ENCODE measurements around the gene OSBP2.
"Not testable (repeated sequence)": the region's sequence is repeated elsewhere in the genome, so short reads cannot be mapped to it uniquely, and the experiment has no call there.

The OSBP2 gene

DNA sequence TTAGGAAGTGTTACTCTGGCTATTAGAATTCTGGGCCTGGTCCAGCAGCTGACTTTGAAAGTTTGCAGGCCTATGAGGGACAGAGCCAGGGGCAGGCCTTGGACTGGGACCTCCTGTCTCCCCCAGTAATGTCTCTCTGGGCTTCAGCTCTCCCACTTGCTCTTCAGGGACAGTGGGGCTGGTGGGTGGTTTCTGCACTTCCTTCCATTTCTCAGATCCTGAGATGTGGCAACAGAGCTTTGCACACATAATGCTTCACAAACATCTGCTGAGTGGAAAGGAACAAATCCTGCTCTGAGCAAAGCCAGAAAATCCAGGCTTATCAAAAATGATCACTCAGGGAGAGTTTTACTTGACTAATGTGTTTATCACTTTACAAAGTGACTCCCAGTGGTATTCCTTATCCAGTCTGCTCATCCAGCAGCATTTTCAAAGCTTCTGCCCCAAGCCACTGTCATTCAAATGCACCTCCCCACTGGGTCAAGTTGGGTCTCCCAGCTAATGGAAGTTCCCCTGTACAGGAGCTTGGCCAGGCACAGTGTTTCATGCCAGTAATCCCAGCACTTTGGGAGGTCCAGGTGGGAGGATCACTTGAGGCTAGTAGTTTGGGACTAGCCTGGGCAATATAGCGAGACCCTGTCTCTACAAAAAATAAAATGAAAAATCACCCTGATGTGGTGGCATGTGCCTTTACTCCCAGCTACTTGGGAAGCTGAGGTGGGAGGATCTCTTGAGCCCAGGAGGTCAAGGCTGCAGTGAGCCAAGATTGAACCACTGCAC, 13.5 kb upstream of the OSBP2 start:
- no peak for DNase-seq

DNA sequence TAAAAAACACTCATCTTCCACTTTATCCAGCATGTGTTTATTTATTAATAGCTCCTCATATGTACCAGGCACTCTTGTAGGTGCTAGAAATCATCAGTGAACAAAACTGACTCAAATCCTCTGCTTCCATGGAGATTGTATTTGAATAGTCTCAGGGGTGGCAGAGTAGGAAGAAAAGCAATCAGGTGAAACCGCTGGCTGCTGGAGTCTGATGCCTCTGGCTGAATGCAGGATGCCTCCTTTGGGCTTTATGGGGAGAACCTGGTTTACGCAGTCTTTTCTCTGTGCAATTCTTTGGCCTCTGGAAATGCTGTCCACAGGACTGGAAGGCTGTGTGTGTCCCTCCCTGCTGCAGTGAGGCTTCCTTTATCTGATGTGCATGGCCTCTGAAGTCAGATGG, 12.8 kb upstream of the OSBP2 start:
- DNase-seq = no peak

DNA sequence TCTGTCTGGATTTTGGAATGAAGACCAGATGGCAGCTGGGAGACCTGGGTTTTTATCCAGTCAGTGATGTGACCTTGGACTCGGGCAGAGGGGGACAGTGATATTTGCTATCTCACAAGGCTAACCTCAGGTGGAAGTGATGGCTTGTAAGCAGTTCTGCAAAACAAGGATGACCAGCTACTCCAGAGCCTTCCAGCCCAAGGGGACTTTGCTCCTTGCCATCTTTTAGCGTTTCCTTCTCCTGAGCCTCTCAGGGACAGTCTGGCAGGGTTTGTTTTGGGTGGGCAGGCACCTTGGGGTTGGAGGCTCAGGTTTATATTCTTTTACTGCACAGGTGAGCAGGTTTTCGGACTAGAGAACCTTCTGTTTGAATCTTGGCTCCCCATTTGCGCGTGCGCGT, 9.5 kb upstream of the OSBP2 start:
- no peak for DNase-seq

- DNase-seq = no peak
Observed at GRCh38 chr22:30687358-30687757, 7.3 kb upstream of the OSBP2 start.

DNA sequence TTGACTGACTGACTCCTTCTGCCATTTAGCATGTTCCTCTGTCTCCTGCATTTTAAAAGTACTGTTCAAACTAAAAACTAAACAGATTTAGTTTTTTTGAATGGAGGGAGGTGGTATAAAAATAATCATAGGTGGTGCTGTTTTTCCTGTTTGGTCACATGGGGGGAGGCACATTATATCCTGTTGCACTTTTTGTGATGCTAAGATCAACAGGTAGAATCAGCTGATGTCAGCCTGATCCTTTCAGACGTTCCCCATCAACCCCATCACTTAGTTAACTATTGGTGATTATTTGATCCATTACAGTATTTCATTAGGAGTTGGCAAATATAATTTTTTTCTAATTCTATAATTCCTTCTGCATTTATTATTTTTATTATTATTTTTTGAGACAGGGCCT, 5.1 kb upstream of the OSBP2 start:
- DNase-seq = no peak

DNA sequence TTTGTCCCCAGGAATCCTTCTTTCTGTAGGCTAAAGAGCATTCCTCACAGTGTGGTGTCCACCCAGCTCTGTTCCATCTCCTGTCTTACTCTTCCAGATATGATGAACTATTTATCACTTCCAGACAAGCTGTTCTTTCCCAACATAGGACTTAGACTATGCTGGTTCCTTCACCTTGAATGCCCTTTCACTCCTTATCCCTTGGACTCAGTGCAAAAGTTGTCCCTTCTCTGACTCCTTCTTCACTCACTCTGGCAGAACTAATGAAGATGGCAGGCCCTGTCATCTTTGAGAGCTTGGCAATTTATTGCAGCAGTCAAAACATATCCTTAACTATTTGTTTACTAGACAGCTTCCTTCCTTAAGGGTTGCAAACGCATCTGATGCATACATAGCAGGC, 3.5 kb upstream of the OSBP2 start:
- DNase-seq = no peak

- peak; percentile 43 for DNase-seq
Observed at GRCh38 chr22:30694171-30694639, 469 bp upstream of the OSBP2 start.

- DNase-seq = no peak
Observed at GRCh38 chr22:30695351-30695851, 727 bp downstream of the OSBP2 start.

GRCh38 chr22:30695871-30696655, 1.4 kb downstream of the OSBP2 start:
- DNase-seq = no peak

DNA sequence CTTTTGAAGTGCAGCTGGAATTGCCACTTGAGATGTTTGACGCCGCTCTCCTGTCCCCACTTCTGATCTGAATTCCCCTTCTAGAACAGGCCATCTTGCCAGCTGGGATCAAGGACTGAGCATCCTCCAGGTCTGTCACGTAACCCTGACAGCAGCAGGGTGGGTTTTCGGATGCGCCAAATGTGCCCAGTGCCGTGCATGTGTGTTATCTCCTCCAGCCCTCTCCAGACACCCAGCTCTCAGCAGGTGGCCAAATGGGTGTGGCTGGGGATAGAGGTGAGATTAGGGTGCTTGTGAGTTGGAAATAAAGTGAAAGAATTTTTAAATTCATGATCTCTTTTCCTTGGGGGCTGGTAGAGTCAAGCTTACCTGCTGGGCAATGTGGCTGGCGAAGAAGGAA, 3.3 kb downstream of the OSBP2 start:
- DNase-seq = no peak

DNA sequence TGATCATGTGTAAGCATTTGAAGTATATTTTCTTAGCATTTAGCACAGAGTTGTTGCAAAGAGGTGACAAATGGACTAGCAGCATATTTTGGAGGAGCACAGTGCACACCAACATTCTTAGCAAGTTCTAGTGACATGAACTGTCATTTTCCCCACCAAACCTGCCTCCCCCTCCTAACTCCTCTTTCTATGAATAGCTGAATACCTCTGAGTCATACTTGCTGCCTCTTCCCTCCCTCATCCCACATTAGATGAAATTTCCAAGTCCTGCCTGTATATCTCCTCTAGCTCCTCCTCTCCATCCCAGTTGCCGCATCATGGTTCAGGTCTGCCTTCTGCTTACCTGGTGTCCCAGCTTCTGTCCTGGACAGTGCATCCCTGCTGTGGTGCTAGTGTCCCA, 7.2 kb downstream of the OSBP2 start:
- DNase-seq = no peak

GRCh38 chr22:30702856-30703255, 8.2 kb downstream of the OSBP2 start:
- no peak for DNase-seq

GRCh38 chr22:30704978-30705377, 10.3 kb downstream of the OSBP2 start:
- DNase-seq = no peak

DNA sequence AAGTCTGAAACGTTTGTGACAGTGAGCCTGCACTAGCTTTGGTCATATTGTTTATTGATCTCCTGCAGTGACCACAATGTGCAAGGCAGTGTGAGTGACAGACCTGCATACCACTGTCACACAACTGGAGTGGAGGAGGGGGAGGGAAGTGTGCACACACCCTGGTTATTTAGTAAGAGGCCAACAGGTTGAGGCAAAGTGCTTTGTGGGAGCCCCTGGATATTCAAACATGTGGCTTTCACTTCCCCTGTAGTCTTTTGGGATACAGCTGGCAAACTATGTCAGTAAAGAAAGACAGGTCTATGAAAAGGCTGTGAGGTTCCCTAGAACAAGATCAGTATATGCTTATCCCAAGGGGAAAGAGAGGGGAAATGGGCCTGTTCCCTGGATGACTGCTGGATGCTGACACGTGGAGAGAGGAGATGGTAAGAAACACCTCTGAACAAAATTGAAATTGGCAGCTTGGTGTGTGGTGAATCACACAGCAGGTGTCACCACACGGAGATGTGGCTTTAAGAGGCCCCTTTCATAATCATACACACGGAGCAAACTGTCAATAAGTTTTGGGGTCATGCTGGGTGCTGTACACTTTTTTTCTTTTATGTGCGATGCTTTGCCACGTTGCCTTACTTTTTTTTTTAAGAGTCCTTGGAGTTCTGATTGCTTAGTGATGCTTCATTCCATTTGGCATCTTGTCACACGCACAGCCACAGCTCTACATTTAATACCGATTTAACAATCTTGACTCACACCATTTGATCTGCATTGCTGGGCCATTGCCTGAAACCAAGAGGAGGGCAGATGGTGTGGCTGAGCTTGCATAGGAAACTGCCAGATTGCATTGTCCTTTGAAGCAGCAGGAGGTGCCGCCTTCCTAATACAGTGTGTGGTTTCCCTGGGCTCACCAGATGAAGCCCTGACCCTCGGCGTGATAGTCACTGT, 11.3 kb downstream of the OSBP2 start:
- no peak for DNase-seq

DNA sequence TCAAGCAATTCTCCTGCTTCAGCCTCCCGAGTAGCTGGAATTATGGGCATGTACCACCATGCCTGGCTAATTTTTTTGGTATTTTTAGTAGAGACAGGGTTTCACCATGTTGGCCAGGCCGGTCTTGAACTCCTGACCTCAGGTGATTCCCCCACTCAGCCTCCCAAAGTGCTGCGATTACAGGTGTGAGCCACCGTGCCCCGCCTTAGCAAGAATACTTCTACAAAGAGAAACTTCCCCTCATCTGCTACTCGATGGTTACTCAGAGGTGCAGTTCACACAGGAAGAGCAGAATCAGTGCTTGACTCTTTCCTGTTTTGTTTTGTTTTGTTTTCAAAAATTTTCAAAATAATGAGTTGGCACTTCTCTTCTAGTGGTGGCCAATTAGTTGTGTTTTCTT, 15.3 kb downstream of the OSBP2 start:
- not testable (repeated sequence) for DNase-seq

GRCh38 chr22:30712094-30712493, 17.4 kb downstream of the OSBP2 start:
- no peak for DNase-seq

DNA sequence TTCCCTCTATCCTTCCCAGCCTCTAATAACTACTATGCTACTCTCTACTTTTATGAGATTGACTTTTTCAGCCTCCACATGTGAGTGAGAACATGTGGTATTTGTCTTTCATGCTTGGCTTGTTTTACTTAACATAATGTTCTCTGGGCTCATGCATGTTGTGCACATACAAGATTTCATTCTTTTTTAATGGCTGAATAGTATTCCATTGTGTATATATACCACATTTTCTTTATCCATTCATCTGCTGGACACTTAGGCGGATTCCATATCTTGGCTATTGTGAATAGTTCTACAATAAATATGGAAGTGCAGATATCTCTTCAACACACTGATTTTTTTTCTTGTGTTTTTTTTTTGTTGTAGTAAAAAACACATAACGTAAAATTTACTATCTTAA, 19.4 kb downstream of the OSBP2 start:
- DNase-seq = no peak

DNA sequence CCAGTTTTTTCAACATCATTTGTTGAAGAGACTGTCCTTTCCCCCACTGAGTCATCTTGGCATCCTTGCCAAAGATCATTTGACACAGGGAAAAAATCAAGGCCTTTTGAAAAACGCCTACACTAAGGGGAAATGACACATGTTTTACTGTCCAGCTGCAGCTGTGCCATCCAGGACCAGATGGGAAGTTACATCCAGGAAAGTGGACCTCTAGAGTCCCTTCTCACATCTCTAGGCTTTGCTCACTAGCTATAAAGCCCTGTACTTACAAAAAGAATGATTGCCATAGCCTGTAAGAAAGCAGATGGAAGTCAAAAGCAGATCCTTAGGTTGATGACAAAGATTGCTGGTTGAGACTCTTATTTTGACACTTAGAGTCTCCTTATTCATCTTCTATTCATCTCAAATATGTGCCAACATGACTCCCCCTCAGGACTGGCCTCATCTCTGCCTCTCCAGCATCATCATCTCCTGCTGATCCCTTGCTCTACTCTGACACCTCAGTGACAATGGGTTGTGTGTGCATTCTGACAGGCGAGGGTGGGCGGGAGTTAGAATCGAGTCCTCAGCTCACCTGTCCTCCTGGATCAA, 22.8 kb downstream of the OSBP2 start:
- no peak for DNase-seq

DNA sequence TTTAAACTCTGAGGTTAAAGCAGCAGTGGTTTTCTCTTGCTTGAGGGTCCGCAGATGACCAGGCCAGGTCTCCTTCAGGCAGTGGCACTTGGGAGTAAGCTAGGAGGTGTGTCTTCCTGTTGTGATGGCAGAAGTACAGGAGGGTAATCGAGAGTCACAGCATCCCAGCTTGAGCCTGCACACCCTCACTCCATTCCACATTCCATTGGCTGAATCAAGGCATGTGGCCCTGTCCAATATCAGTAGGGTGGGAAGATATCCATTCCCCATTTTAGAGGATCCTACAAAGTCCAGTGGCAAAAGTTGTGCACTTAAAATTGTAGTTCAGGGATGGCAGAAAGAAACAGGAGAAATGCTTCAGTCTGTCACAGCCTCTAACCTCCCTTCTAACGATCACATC, 23.3 kb downstream of the OSBP2 start:
- DNase-seq = no peak

- DNase-seq = no peak
Observed at GRCh38 chr22:30718491-30718890, 23.8 kb downstream of the OSBP2 start.

GRCh38 chr22:30718938-30719337, 24.3 kb downstream of the OSBP2 start:
- DNase-seq = peak; percentile 65

GRCh38 chr22:30720263-30720837, 25.7 kb downstream of the OSBP2 start:
- DNase-seq = no peak

Measured in NCI-H2227 treated with DMSO at 0.1 percent for 48 hours (cell line).